HUDEP-2 (cell line): ENCODE measurements around the gene CTDP1.

Experiments used
- DNase-seq, 76 experiments: peaks; one replicate each; lab custom pipeline; 2025; ENCODE audit not compliant: unreplicated experiment in 76 of 76; lab: John Stamatoyannopoulos, UW

Gene CTDP1

DNA sequence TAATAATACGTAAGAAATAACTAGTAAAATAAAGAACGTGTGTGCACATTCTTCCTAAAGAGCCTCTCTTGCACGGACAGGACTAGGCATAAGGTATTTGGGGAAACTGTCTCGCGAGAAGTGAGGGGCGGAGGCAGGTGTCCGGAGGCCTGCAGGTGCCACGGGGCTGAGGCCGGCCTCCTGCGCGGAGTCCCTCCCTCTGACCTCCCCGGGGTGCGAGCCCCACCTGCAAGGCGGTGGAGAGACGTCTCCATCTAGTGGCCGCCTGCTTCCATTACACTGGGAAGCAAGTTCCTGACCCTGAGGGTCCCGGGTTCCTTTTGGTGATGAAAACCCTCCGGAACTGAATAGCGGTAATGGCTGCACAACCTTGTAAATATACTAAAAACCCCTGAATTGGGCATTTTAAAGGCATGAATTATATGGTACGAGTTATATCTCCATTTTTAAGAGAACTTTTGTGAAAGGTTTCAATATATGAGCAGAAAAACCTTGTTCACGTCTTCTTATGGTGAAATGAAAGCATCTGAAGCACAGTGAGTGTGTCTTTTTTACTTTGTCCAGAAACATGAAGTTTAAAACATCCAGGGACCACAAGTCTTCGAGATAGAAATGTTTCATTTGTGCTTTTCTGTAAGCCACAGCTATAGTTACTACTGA lies 35.5 kb upstream of the CTDP1 start:
- DNase-seq: peak in 63 of 76 experiments; percentile 5 to 80 (median 55)

DNA sequence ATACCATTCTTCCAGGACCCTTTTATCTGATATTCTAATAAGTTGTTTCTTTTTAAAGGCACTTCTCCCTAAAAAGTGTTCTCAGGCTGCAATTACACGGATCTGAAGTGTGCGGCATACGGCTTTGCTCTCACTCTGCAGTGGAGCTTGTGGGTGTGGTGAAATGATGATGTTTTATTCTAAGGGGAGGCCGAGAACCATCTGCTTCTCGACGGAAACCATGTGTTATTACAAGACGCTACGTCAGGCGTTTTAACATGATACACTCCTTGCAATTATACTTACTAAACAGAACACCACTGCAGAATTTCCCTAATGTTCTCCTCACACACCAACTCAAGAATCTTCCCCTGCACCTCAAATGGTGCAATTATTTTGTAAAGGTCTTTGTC lies 34.9 kb upstream of the CTDP1 start:
- DNase-seq: no peak

DNA sequence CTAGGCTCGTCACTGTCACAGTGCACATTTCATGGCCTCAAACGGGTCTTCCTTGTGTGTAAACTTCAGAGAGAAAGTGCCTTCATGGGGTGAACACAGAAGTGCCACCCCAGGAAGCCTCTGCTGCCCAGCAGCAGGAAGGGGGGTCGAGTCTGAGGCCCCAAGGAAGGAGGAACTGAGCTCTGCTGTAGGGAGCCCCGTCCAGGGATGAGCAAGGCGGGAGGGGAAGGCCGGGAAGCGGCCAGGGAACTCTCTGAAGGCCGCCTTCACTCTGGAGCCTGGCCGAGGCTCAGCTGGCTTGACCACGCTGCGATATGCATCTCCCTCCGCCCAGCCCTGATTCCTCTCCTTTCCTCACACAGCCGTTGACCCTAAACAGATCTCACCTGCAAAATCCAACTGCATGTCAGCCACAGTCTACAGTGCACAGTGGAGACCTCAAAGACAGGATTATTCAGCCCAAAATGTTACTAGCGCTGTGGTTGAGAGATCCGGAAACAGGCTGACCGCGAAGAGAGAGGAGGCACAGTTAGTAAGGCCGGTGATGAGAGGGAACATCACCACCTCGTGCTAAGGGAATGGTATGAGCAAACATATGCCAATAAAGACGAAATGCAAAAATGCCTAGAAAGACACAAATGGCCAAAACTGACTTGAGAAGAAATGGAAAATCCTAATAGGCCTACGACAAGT lies 34.2 kb upstream of the CTDP1 start:
- DNase-seq: no peak

DNA sequence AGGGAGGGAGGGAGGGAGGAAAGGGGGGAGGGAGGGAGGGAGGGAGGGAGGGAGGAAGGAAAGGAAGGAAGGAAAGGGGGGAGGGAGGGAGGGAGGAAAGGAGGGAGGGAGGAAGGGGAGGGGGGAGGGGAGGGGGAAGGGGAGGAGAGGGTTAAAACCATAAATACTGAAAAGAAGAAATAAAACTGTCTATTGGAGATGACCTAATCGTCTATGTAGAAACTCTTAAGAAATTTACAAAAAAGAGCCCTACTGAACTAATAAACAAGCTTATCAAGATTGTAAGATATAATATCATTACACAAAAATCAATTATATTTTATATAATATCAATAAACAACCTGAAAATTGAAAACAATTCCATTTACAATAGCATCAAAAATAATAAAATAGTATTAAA lies 32.3 kb upstream of the CTDP1 start:
- no peak for DNase-seq

DNA sequence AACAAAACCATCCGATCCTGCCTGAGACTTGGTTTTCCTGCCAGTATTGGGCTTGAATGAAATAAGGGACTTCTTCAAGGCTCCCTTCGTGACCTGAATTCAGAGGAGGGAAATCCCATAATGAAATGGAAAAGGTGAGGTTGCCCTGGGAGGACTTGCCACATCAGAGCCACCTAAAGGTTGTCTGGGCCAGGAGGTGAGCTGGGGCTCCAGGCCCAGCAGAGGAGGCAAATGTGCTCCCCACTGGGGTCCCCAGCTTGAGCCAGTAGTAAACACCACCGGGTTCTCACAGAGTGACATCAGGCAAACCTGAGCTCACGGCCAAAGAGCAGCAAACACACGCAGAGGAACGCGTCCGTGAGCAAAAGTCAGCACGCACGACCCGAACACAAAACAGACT lies 28.6 kb upstream of the CTDP1 start:
- no peak for DNase-seq

DNA sequence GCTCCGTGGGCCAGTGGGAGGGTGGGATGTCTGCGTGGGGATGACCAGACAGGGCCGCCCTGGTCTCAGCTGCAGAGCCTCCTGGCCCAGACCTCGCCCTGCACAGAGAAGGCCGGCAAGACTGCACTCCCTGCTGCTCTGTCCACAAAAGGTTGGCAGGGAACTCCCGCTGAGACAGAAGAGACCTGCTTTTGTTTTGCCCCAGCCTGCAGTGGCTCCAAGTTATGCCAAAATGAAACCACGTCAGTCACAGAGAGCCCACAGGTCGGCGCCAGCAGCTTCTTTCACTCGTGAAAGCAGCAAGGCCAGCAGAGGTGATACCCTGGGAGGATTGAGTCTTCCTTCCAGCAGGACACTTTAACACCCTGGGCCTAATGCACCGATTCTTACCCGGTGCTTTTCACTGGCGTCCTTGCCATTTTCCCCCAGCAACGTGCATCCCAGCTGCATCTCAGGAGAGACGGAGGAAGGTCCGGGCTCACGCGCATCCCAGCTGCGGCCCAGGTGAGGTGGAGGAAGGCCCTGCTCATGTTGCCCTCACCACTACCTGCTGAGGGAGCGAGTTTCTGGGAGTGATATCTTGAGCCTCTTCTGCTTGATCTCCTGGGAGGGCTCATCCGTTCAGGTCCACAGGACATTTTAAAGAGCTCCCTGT lies 22.1 kb upstream of the CTDP1 start:
- no peak for DNase-seq

DNA sequence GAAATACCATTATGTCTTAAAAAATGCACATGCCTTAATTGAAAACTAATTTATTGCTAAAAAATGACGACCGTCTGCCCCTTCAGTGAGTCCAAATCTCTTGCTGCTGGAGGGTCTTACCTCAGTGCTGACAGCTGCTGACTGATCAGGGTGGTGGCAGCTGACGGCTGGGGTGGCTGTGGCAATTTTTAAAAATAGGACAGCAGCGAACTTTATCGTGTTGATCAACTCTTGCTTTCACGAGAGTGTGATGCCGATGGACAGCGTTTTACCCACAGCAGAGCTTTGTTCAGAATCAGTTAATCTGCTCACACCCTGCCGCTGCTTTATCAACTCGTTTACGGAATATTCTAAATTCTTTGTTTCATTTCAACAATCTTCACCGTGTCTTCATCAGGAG lies 21.2 kb upstream of the CTDP1 start:
- no peak for DNase-seq

DNA sequence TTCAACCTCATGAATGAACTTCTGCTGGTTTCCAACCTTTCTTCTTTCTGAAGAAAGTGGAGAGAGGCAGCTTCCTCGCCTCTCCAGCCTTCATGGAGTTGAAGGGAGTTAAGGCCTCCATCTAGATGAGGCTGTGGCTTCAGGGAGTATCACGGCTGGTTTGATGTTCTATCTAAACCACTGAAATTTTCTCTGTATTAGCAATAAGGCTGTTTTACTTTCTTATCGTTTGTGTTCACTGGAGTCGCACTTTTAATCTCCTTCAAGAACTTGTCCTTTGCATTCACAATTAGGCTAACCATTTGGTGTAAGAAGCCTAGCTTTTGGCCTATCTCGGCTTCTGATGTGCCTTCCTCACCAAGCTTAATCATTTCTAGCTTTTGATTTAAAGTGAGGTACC lies 19.9 kb upstream of the CTDP1 start:
- no peak for DNase-seq

DNA sequence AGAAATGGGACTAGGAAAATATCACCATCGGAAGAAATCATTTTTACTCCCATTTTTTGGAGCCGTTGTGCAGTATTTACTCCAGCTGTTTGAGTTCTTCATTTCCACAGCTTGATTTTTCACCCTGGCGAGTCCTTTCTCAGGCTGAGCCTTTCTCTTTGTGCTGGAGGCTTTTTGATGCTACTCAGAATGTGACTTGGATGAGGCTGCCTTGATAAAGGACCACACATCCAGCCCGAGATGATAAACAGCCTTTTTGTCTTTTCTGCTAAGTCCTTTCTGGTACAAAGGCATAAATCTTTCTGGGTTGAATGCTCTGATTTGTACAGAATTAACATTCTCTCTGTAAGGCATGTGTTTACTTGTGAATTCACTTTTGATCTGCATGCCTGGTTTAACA lies 17.6 kb upstream of the CTDP1 start:
- no peak for DNase-seq

DNA sequence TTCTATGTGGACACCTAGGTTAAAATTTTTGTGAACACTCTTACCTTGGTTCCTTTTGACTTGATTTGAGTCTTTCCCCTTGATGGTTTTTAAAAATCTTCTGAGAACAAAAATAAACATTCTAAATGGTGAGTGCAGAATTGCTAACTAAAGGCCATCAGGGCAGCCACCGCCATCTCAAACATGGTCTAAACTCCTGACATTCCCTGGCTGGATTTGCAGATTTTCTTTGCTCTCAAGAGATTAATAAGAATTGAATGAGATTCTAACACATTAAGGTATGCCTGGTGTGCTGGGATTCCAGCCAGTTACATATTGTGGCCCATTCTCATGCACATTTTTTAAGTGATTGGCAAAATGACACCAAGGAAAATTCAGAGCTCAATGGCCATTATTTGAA lies 17.2 kb upstream of the CTDP1 start:
- no peak for DNase-seq

DNA sequence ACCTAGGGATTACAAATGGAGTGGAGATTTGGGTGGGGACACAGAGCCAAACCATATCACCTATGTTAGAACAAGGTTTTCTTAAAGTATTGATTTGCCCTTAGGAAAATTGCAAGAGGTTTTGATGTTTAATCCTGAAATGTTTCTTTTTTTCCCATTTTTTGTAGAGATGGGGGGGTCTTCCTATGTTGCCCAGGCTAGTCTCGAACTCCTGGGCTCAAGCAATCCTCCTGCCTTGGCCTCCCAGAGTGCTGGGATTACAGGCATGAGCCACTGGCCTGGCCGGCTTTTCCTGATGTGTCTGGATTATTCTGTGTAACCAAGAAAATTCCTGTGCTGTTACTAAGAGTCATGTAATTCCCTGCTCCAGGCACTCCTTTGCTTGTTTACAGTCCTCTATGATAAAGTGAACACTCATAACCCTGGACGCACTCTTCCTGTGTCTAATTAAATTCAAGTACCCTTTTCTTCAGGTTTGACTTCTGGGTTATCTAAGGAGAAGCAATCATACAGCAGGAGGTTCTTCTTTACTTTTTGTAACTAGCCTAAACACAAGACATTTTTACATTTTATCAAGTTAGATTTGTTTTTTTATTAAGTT lies 15.0 kb upstream of the CTDP1 start:
- no peak for DNase-seq

DNA sequence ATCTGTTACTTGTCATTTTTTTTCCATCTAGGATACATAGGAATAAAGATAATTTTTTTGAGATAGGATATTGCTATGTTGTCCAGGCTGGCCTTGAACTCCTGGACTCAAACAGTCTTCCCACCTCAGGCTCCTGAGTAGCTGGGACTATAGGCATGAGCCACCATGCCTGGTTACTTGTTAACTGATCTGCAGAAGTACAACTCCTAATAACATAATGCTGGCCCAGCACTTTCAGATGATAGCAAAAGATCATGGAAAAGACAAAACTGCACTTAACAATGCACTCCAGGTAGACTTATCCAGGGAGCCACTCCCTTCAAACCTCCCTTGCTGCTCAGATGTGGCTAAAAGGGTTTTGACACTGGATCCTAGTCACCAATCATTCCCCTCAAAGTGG lies 11.4 kb upstream of the CTDP1 start:
- no peak for DNase-seq

DNA sequence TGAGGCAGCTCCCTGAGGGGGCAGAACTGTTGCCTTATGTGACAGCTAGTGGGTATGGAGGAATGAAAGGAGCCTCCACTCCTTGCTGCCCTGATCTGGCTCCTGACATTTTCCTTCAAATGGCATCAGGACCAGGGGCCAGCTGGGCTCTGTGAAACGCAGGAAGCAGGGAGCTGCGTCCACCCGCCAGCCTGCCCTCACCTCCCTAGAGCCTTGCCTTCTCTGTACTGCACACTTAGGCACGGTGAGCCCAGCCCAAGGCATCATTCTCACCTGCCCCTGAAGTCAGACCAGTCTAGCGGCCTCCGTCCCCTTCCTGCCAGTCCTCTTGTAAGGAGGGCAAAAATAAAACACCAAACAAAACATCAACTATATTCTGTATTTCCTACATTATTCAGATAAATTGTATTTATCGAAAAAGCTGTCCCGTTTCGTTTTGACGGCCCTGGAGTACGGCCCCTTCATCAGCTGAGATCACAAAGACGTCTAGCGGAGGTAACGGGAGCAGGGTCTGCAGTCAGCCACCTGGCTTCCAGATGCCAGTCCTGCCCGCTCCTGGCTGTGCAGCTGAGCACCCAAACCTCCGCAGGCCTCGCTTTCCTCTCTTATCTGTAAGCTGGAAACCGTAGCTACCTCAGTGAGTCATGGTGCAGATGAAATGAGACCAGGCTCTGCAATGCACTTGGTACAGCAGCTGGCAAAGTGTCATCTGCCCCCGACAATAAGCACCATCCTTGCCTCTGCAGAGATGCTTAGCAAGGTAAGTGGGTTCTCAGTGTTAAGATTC lies 6.9 kb upstream of the CTDP1 start:
- DNase-seq: no peak

DNA sequence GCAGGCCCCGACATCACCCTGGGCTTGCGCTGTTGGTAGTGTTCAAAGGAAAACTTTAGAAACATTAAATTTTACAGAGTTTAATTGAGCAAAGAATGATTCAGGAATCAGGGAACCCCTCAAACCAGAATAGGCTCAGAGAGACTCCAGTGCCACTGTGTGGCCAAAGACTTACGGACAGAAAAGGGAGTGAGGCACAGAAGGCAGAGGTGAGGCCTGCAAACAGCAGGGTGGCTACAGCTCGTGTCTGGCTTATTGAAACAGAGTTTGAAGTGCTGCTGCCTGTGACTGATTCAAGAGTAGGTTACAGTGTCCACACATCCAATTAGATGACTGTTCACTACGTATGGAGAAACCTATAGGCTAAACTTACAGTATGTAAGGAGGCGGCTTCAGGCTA lies 2.4 kb upstream of the CTDP1 start:
- DNase-seq: no peak

DNA sequence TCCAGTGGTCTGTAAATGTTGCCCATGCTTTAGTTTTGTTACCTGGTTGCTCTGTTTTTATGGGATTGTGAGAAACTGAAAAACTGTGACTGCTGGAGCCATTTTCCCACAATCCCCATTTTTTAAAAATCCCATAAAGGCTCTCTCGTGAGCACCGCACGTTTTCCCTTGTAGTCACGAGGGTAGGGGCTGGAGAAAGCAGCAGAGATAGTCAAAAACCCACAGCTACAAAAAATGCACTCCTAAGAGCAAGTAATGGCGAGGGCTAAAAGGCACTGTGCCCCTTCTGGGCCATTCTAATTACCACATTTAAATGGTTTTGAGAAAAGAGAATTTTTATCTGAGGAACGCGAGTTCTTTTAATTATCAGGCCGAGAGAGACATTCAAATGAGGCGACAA lies 1.8 kb upstream of the CTDP1 start:
- DNase-seq: no peak

DNA sequence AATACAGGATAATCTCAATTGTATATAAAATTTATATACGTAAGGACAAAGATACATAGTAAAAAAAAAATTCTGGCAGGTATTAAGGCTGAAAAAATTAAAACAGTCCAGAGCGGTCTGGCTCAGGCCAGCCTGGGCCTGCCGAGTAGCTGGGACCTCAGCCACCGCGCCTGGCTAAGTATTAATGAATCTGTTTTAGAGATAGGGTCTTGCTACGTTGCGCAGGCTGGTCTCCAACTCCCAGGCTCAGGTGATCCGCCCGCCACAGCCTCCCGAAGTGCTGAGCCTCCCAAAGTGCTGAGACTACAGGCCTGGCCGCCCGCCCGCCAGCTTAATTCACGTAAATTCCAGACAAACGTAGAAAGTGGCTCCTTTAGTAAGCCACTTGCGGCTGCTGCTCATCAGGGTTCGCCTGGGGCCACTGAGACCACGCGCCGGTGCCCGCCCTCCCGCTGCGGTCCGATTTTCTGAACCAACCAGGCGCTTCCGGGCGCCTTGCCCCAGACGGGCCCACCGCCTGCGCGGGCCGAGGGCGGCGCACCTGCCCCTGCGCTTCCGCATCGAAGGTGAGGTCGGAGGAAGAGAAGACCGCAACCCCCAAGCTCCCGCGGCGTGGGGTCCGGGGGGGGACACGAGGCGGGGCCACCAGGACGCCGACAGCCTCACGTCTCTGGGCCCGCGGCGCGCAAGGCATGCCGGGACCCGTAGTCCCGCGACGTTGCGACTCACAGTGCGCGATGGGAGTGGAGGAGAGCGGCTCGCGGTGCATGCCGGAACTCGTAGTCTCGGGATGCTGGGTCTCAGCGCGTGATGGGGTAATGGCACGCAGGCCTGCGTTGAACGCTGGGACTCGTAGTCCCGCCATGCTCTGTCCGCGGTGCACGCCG lies 695 bp upstream of the CTDP1 start:
- peak in 75 of 76 experiments; percentile 77 to 100 (median 98) for DNase-seq

DNA sequence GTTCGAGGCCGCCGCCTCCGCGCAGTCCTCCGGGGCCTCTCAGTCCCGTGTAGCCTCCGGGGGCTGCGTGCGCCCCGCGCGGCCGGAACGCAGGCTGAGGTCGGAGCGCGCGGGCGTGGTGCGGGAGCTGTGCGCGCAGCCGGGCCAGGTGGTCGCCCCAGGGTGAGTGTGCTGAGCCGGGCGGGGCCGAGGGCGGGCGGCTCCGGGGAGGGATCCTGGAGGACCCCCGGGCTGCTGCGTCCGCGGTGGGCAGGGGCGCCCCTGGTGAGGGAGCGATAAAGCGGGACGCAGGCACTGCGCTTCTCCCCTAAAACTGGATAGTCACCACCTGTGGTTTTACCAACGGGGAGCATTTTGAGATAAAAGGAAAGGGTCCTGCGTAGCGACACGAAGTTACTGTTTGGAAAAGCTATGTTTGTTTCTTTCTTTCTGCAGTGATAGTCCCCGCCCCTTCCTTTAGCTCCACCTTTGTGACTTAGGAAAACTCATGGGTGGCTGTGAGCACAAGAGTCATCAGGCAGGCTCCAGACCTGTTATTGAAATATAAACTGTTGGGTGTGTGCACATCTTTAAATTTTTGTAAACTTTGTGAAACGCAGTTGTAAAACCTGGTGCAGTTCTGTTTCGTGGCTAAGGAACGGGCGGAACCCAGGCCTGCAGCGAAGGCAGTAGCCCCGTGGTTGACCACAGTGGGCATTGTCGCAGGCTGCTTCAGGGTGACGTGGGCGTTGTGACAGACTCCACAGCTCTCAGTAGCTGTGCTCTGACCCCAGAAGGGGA lies 687 bp downstream of the CTDP1 start:
- DNase-seq: peak in 28 of 76 experiments; percentile 3 to 62 (median 30)

DNA sequence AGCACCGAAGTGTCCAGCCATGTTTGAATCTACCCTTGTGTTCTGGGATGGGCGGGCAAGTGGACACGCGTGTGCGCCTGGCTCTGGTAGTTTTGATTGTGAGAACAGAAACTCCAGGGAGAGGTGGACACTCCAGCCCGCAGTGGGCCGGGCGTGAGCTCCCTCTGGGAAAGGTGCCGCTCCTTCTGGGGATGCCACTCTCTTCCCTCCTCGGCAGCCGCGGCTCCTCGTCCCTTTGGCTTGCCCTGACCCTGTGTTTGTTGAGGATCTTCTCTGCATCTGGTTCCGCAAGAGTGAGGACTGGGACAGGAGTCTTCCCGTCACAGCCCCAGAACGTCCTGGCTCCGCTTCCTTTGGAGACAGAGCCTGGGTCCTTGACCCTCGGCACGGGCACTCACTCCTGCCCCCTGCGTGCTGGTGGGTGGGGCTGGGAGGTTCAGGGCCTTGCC lies 1.3 kb downstream of the CTDP1 start:
- DNase-seq: no peak
